Lower lobe of right lung (tissue), 2 donors: ENCODE results near the gene SLC66A1. TPM values are rescaled to one million over a fixed set of nuclear protein-coding genes. Genes with fewer than 3 reads are reported as not detected.

Experiments used
- ATAC-seq, 2 donors: fragments of 200-7000 bp; cut with Tn5 transposase; one replicate each; pipeline ENCODE4 v1.9.1; 2020 to 2022; ENCODE audit warnings: mild to moderate bottlenecking in 2 of 2, moderate library complexity in 2 of 2
- DNase-seq: peaks from one replicate; pipeline ENCODE4 v3.0.0-alpha.2; 2020
- H3K27ac ChIP-seq: fragments of 200-600 bp; one replicate; pipeline ENCODE4 v1.8.0; 2022
- H3K27me3 ChIP-seq: fragments of 200-600 bp; one replicate; pipeline ENCODE4 v1.8.0; 2022; ENCODE audit warnings: low read depth
- H3K36me3 ChIP-seq: fragments of 200-600 bp; one replicate; pipeline ENCODE4 v1.8.0; 2022; ENCODE audit warnings: mild to moderate bottlenecking
- H3K4me1 ChIP-seq: fragments of 200-600 bp; one replicate; pipeline ENCODE4 v1.8.0; 2022
- H3K4me3 ChIP-seq: fragments of 200-600 bp; one replicate; pipeline ENCODE4 v1.8.0; 2022; ENCODE audit warnings: mild to moderate bottlenecking
- H3K9me3 ChIP-seq: fragments of 200-600 bp; one replicate; pipeline ENCODE4 v1.8.0; 2022
- intact Hi-C: fragments of 100-400 bp; cut with DNase I; formaldehyde crosslinking; loops from one replicate; pipeline ENCODE4 v1.11.0; 2022
- total RNA-seq: library from RNA; stranded (reverse); fragmentation: NEBNext Ultra II Directional; extraction: Animal tissue kit (Norgen Biotek cat#: 25700); gene quantifications from one replicate; pipeline ENCODE4 v1.2.1, GENCODE V29; 2021
- TF ChIP-seq, protein P1 (sequence below): fragments of 200-600 bp; IDR thresholded peaks from one replicate; pipeline ENCODE4 v1.8.0; 2022; ENCODE audit warnings: antibody characterized with exemption, mild to moderate bottlenecking
- donor health status: DM: no; HTN: yes; CAD: no; lungs with severe emphysema.

The SLC66A1 gene
- total RNA-seq, 1 donor from 2014 or later = 15.4 TPM

DNA sequence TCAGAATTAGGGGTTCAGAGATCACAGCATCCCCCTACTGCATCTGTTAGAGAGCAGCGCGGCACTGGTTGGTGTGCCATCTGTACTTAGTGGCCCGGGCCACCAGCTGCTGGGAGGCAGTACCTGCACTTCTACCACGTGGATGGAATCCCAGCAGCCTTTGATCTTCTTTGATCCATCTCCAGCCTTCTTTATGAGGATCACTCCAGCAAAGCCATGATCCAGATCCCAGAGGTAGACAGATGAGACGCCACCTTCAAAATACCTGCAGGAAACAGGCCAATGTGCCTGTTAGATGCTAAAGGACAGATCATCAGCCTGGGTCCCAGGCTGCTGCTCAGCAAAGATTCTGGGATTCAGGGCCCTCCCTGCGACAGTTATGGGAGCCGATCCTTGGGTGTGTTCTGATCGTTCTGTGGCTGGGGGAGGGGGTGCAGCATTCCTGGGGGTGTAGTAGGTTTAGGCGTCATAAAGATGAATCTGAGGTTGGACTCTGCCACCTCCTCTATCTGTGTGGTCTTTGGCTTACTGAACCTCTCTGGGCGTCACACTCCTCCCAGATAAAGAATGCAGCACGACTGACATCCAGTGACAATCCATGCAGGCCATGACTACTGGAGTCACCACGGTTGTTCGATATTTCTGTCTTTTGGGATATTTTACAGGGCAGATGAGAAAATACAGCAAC lies 45.3 kb downstream of the SLC66A1 start:
- peaks cover 31% of the 10 kb centered on the region for H3K4me1 ChIP-seq
- H3K27me3 ChIP-seq = no peaks in the 10 kb centered on the region
- TF ChIP-seq, protein P1, sequence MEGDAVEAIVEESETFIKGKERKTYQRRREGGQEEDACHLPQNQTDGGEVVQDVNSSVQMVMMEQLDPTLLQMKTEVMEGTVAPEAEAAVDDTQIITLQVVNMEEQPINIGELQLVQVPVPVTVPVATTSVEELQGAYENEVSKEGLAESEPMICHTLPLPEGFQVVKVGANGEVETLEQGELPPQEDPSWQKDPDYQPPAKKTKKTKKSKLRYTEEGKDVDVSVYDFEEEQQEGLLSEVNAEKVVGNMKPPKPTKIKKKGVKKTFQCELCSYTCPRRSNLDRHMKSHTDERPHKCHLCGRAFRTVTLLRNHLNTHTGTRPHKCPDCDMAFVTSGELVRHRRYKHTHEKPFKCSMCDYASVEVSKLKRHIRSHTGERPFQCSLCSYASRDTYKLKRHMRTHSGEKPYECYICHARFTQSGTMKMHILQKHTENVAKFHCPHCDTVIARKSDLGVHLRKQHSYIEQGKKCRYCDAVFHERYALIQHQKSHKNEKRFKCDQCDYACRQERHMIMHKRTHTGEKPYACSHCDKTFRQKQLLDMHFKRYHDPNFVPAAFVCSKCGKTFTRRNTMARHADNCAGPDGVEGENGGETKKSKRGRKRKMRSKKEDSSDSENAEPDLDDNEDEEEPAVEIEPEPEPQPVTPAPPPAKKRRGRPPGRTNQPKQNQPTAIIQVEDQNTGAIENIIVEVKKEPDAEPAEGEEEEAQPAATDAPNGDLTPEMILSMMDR = no peak
- H3K27ac ChIP-seq = no peak overlapping the region
- intact Hi-C loops = no loop called here
- H3K9me3 ChIP-seq = no peaks in the 10 kb centered on the region
- ATAC-seq (no peak), DNase-seq (no peak)
- H3K4me3 ChIP-seq = no peak overlapping the region
- peaks cover 65% of the 10 kb centered on the region for H3K36me3 ChIP-seq

DNA sequence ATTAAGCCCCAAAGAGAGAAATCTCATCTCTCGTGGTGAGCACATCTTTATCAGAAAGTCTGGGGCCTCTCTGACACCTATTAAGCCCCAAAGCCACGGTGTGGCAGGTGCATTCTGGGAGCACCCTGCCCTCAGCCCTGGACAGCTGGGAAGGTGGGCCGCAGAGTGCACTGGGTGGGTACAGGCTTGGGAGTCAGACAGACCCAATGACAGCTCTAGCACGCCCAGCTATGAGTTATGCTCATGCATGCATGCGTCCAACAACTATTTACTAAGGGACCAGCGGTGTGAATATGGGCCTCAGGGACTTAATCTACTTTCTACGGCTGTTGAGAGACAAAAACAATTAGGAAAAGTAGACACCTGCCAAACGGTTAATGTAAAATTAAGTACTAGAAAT lies 46.6 kb downstream of the SLC66A1 start:
- H3K27ac ChIP-seq = no peak overlapping the region
- ATAC-seq (no peak), DNase-seq (no peak)
- TF ChIP-seq, protein P1 = no peak
- H3K27me3 ChIP-seq = no peaks in the 10 kb centered on the region
- intact Hi-C loops = no loop called here
- H3K9me3 ChIP-seq = no peaks in the 10 kb centered on the region
- H3K4me1 ChIP-seq = peaks cover 32% of the 10 kb centered on the region
- H3K4me3 ChIP-seq = no peak overlapping the region
- peaks cover 53% of the 10 kb centered on the region for H3K36me3 ChIP-seq

DNA sequence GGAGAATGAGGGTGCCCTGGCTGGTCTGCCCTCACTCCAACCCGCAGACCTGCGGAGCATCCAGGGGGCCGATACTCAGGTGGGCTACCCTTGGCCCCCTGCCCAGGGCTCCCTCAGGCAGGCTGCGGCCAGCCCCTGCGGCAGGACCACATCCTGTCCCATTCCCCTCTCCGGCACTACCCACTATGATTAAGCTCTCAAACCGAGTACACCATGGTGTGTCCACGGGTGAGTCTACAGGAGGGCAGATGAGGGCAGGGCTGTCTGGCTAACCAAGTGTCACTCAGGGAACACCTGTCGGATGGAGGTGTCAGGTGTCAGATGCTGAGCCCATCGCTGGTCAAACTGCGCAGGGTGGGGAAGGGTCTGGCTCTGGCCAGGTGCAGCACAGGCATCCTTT lies 47.2 kb downstream of the SLC66A1 start:
- peaks cover 38% of the 10 kb centered on the region for H3K4me1 ChIP-seq
- no peak overlapping the region for H3K27ac ChIP-seq
- H3K9me3 ChIP-seq = no peaks in the 10 kb centered on the region
- intact Hi-C loops = no loop called here
- H3K36me3 ChIP-seq = peaks cover 46% of the 10 kb centered on the region
- DNase-seq (no peak), ATAC-seq (no peak)
- H3K27me3 ChIP-seq = no peaks in the 10 kb centered on the region
- no peak overlapping the region for H3K4me3 ChIP-seq
- TF ChIP-seq, protein P1 = no peak

DNA sequence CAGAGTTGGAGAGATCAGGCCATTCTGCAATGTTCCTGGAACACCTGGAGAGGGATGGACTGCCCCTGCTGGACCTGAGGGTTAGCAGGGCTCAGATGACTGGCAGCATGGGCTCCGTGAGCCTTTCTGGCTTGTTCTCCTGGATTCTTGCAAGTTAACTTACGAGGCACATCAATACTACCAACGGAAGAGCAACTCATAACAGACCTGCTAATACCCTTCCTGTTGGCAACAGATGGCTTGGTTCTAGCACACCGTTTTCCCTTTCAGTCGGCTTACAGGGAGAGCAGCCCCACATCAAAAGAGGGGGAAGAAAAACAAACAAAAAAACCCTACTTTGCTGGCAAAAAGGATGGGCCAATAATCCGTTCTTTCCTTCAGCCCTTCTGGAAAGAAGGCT lies 47.9 kb downstream of the SLC66A1 start:
- DNase-seq (no peak), ATAC-seq (no peak)
- Histone ChIP-seq H3K9me3 (no peaks in the 10 kb centered on the region), H3K36me3 (peaks cover 44% of the 10 kb centered on the region), H3K4me1 (peaks cover 38% of the 10 kb centered on the region), H3K27me3 (no peaks in the 10 kb centered on the region), H3K4me3 (no peak overlapping the region), H3K27ac (no peak overlapping the region)
- TF ChIP-seq, protein P1 = no peak
- intact Hi-C loops = no loop called here

DNA sequence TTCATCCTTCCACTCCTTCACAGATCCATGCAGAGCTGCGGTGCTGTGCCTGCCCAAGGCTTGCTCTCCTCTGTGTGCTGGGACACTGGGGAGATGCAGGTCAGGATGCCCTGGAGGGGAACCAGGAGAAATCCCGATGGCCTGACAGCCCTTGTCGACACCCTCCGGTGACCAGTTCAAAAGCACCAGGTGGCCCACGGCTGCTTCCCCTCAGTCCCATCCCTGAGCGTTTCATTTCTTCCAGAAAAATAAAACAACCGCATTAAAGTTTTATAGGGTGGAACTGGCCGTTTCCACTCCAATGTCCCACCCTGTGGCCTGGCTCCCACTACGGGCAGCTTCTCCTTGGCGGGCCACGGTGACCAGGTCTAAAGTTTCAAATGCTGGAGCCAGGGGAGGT lies 48.3 kb downstream of the SLC66A1 start:
- intact Hi-C loops = no loop called here
- DNase-seq (no peak), ATAC-seq (no peak)
- TF ChIP-seq, protein P1 = no peak
- Histone ChIP-seq H3K27me3 (no peaks in the 10 kb centered on the region), H3K9me3 (no peaks in the 10 kb centered on the region), H3K36me3 (peaks cover 44% of the 10 kb centered on the region), H3K4me1 (peaks cover 38% of the 10 kb centered on the region), H3K4me3 (no peak overlapping the region), H3K27ac (peak overlapping the region; percentile 21)
